Fibroblast of mammary gland (primary cell): ENCODE measurements around the gene INTS6.
"Not testable (repeated sequence)": the region's sequence is repeated elsewhere in the genome, so short reads cannot be mapped to it uniquely, and the experiment has no call there.

Source experiments
- DNase-seq: peaks from one replicate; pipeline ENCODE4 v3.0.0-alpha.2; 2010; ENCODE audit warnings: low read depth
- H3K4me3 ChIP-seq: 2 replicates; pipeline ENCODE4 v1.5.1; 2011; ENCODE audit warnings: low read depth, mild to moderate bottlenecking, low read length, moderate library complexity; ENCODE audit not compliant: control insufficient read depth
- CTCF ChIP-seq: conservative IDR thresholded peaks from 2 replicates; pipeline ENCODE4 v1.5.1; 2011; ENCODE audit warnings: low read depth, low read length, inconsistent platforms; ENCODE audit not compliant: control insufficient read depth, insufficient read depth

The INTS6 gene

GRCh38 chr13:51419001-51419636 is 33.7 kb downstream of the INTS6 start:
- no peak for TF ChIP-seq CTCF

DNA sequence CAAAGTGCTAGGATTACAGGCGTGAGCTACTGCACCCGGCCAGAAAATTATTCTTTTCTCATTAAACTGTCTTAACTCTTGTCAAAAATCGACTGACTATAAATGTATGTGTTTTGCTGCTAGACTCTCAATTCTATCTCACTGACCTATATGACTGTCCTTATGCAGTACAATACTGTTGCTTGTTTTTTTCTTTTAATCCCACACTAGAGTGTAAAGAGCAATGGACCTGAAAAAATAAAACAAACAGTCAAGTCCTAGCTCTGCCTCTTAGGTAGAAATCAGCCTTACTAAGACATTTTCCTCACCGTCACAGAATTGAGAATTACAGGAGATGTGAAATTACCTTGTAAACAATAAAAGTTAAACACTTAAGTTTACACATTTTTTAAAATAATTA is 35.1 kb downstream of the INTS6 start:
- no peak for TF ChIP-seq CTCF

More at GRCh38 chr13:51419001-51419636, 33.7 kb downstream of the INTS6 start:
- no peak for DNase-seq
- no peak overlapping the region for H3K4me3 ChIP-seq

GRCh38 chr13:51416107-51416506 is 36.7 kb downstream of the INTS6 start:
- DNase-seq: no peak
- no peak for TF ChIP-seq CTCF

More for the DNA sequence above, 35.1 kb downstream of the INTS6 start:
- H3K4me3 ChIP-seq: no peak overlapping the region
- DNase-seq: no peak

GRCh38 chr13:51415339-51415738 is 37.5 kb downstream of the INTS6 start:
- DNase-seq, H3K4me3 ChIP-seq: not testable (repeated sequence)

More at GRCh38 chr13:51416107-51416506, 36.7 kb downstream of the INTS6 start:
- H3K4me3 ChIP-seq: no peak overlapping the region

- no peak for DNase-seq
- TF ChIP-seq CTCF: no peak
- H3K4me3 ChIP-seq: no peak overlapping the region
Observed at GRCh38 chr13:51412431-51412830, 40.4 kb downstream of the INTS6 start.

GRCh38 chr13:51405176-51405575 is 47.7 kb downstream of the INTS6 start:
- DNase-seq: no peak
- H3K4me3 ChIP-seq: no peak overlapping the region
- TF ChIP-seq CTCF: no peak

GRCh38 chr13:51397262-51397941 is 55.4 kb downstream of the INTS6 start:
- H3K4me3 ChIP-seq: no peak overlapping the region
- TF ChIP-seq CTCF: no peak
- DNase-seq: peak; percentile 73
